Thyroid gland (tissue), 4 donors: Measurements from ENCODE around the gene SNRPA1.

Source experiments
- POLR2A ChIP-seq, 2 donors: fragments of 450-650 bp; IDR thresholded peaks; one replicate each; pipeline ENCODE4 v1.6.1; 2017; ENCODE audit warnings: antibody characterized with exemption in 2 of 2, mild to moderate bottlenecking in 2 of 2, moderate library complexity in 1 of 2
- TF ChIP-seq, protein P1 (sequence below), 6 experiments: fragments of 200-600 bp in 3 of 6; fragments of 450-650 bp in 3 of 6; sonication (generic) in 3 of 6; IDR thresholded peaks; one replicate each; pipeline ENCODE4 v1.5.1; 2016 to 2019; ENCODE audit warnings: antibody characterized with exemption in 6 of 6, mild to moderate bottlenecking in 2 of 6, inconsistent platforms in 1 of 6, moderate library complexity in 1 of 6

DNA sequence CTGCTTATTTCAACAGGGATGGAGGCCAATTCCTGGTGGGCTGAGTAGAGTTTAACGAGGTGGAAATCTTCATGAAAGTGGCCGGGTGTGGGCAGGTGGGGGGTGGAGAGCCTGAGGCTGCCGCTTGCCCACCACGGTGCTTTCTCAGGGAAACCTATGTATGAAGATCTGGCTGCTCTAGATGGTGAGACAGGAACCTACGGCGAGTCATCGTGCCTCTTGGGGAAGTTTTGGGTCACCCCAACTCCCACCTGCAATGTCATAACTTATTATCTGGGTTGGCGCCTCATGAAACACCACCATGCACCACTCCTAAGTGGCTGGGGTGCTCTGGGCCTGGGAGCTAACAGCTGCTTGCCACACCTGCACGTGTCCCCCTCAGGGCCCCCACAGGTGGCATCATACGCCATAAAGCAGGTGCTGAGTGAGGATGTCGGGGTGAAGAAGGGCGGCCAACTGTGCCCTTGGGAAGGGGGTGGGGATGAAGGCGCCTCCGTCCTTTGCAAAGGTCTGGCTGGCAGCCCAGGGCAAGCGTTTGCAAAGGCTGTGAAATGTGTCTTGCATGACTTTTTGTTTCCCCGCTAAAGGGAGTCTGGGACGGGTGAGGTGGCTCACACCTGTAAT is 27.9 kb upstream of the SNRPA1 start:
- TF ChIP-seq, protein P1, sequence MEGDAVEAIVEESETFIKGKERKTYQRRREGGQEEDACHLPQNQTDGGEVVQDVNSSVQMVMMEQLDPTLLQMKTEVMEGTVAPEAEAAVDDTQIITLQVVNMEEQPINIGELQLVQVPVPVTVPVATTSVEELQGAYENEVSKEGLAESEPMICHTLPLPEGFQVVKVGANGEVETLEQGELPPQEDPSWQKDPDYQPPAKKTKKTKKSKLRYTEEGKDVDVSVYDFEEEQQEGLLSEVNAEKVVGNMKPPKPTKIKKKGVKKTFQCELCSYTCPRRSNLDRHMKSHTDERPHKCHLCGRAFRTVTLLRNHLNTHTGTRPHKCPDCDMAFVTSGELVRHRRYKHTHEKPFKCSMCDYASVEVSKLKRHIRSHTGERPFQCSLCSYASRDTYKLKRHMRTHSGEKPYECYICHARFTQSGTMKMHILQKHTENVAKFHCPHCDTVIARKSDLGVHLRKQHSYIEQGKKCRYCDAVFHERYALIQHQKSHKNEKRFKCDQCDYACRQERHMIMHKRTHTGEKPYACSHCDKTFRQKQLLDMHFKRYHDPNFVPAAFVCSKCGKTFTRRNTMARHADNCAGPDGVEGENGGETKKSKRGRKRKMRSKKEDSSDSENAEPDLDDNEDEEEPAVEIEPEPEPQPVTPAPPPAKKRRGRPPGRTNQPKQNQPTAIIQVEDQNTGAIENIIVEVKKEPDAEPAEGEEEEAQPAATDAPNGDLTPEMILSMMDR (IDR thresholded peaks at IDR 0.05), result no peak
- no peak for TF ChIP-seq POLR2A (IDR thresholded peaks at IDR 0.05)
